DOHH2 (cell line): ENCODE measurements around the gene COTL1.

ENCODE experiments used
- H3F3A ChIP-seq: fragments of 200-600 bp; sonication (generic), shearing (Covaris generic); 2 replicates; pipeline ENCODE4 v1.6.0; 2016; ENCODE audit warnings: antibody characterized with exemption, mild to moderate bottlenecking; ENCODE audit not compliant: control insufficient read depth, insufficient read depth
- H3K27ac ChIP-seq: fragments of 200-600 bp; sonication (generic); 2 replicates; pipeline ENCODE4 v1.5.1; 2014; ENCODE audit warnings: low read depth, mild to moderate bottlenecking, low read length, moderate library complexity
- H3K27me3 ChIP-seq: fragments of 200-600 bp; sonication (generic); 2 replicates; pipeline ENCODE4 v1.6.1; 2014; ENCODE audit warnings: mild to moderate bottlenecking, low read length, mixed read lengths; ENCODE audit not compliant: control insufficient read depth
- H3K36me3 ChIP-seq: fragments of 200-600 bp; sonication (generic); 2 replicates; pipeline ENCODE4 v1.6.1; 2014; ENCODE audit warnings: mild to moderate bottlenecking, low read length, moderate library complexity, mixed read lengths; ENCODE audit not compliant: control insufficient read depth
- H3K4me1 ChIP-seq: fragments of 200-600 bp; sonication (generic); 2 replicates; pipeline ENCODE4 v1.6.1; 2014; ENCODE audit warnings: mild to moderate bottlenecking, low read length, mixed read lengths; ENCODE audit not compliant: control insufficient read depth
- H3K4me2 ChIP-seq: fragments of 200-600 bp; sonication (generic); 2 replicates; pipeline ENCODE4 v1.6.0; 2014; ENCODE audit warnings: mild to moderate bottlenecking, low read length, moderate library complexity
- H3K4me3 ChIP-seq: fragments of 200-600 bp; sonication (generic); 2 replicates; pipeline ENCODE4 v1.5.1; 2014; ENCODE audit warnings: mild to moderate bottlenecking, low read length, mixed read lengths
- H3K79me2 ChIP-seq: fragments of 200-600 bp; sonication (generic); 2 replicates; pipeline ENCODE4 v1.6.1; 2014; ENCODE audit warnings: mild to moderate bottlenecking, low read length, mixed read lengths; ENCODE audit not compliant: control insufficient read depth
- H3K9me2 ChIP-seq: fragments of 200-600 bp; sonication (generic); replicated peaks from 2 replicates; pipeline ENCODE4 v1.6.1; 2014; ENCODE audit warnings: mild to moderate bottlenecking, low read length, mixed read lengths; ENCODE audit not compliant: control insufficient read depth
- H3K9me3 ChIP-seq: fragments of 200-600 bp; sonication (generic); 2 replicates; pipeline ENCODE4 v1.6.1; 2014; ENCODE audit warnings: antibody characterized with exemption, low read length, mixed read lengths; ENCODE audit not compliant: control insufficient read depth, insufficient read depth
- H4K20me1 ChIP-seq: fragments of 200-600 bp; sonication (generic); 2 replicates; pipeline ENCODE4 v1.6.0; 2014; ENCODE audit warnings: low read depth, mild to moderate bottlenecking, antibody characterized with exemption, low read length, moderate library complexity; ENCODE audit not compliant: control insufficient read depth, insufficient read depth
- EZH2phosphoT487 ChIP-seq: fragments of 200-600 bp; sonication (generic); IDR thresholded peaks from 2 replicates; pipeline ENCODE4 v1.6.1; 2017; ENCODE audit warnings: borderline replicate concordance, mild to moderate bottlenecking, antibody characterized with exemption, low read length, moderate library complexity, mixed read lengths
- TF ChIP-seq, protein P1 (sequence below): fragments of 200-600 bp; sonication (generic); IDR thresholded peaks from one replicate; pipeline ENCODE4 v1.5.1; 2014; ENCODE audit warnings: antibody characterized with exemption, mild to moderate bottlenecking, low read depth, low read length; ENCODE audit not compliant: poor library complexity, severe bottlenecking

COTL1 gene

GRCh38 chr16:84605339-84605848 is 12.5 kb downstream of the COTL1 start:
- peaks cover 44% of the 10 kb centered on the region for H3K36me3 ChIP-seq
- H3K4me3 ChIP-seq, result peak overlapping the region; percentile 57
- no peaks in the 10 kb centered on the region for H3K9me2 ChIP-seq
- H3K79me2 ChIP-seq, result peaks cover 94% of the 10 kb centered on the region
- TF ChIP-seq, protein P1, sequence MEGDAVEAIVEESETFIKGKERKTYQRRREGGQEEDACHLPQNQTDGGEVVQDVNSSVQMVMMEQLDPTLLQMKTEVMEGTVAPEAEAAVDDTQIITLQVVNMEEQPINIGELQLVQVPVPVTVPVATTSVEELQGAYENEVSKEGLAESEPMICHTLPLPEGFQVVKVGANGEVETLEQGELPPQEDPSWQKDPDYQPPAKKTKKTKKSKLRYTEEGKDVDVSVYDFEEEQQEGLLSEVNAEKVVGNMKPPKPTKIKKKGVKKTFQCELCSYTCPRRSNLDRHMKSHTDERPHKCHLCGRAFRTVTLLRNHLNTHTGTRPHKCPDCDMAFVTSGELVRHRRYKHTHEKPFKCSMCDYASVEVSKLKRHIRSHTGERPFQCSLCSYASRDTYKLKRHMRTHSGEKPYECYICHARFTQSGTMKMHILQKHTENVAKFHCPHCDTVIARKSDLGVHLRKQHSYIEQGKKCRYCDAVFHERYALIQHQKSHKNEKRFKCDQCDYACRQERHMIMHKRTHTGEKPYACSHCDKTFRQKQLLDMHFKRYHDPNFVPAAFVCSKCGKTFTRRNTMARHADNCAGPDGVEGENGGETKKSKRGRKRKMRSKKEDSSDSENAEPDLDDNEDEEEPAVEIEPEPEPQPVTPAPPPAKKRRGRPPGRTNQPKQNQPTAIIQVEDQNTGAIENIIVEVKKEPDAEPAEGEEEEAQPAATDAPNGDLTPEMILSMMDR, result no peak
- no peak for TF ChIP-seq EZH2phosphoT487
- peaks cover 6% of the 10 kb centered on the region; the same call in 1 of the 2 replicates for H3K9me3 ChIP-seq
- 0 out of 2 replicates have a peak, but pooled peaks cover 2% of the 10 kb centered on the region for H4K20me1 ChIP-seq
- peak overlapping the region; percentile 73 for H3K4me2 ChIP-seq
- no peaks in the 10 kb centered on the region for H3K27me3 ChIP-seq
- peaks cover 100% of the 10 kb centered on the region for H3K4me1 ChIP-seq
- peaks cover 32% of the 10 kb centered on the region for H3F3A ChIP-seq
- peak overlapping the region; percentile 18 for H3K27ac ChIP-seq

GRCh38 chr16:84604477-84605013 is 13.3 kb downstream of the COTL1 start:
- Histone ChIP-seq H3F3A (peaks cover 37% of the 10 kb centered on the region), H3K27me3 (no peaks in the 10 kb centered on the region), H3K4me2 (peak overlapping the region; percentile 73), H3K79me2 (peaks cover 90% of the 10 kb centered on the region), H3K9me3 (no peaks in the 10 kb centered on the region), H4K20me1 (0 out of 2 replicates have a peak, but pooled peaks cover 2% of the 10 kb centered on the region), H3K4me1 (peaks cover 100% of the 10 kb centered on the region), H3K9me2 (no peaks in the 10 kb centered on the region), H3K36me3 (peaks cover 41% of the 10 kb centered on the region), H3K27ac (peak overlapping the region; percentile 18), H3K4me3 (peak overlapping the region; percentile 38)
- TF ChIP-seq EZH2phosphoT487, result no peak
- TF ChIP-seq, protein P1, result no peak

DNA sequence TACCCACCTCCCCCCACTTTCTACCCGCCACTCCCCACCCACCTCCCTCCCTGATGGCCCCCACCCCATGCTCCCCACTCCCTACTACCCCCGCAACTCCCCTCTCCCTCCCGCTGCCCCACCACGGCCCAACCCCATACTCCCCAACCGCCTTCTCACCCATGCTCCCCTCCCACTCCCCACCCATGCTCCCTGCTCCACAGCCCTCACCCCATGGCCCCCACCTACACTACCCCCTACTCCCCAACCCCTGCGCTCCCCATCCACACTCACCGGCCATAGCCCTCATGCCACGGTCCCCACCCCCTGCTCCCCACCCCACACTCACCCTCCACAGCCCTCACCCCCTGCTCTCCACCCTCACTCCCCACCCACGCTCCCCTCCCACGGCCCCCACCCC is 13.9 kb downstream of the COTL1 start:
- no peak overlapping the region for H3K4me3 ChIP-seq
- no peak overlapping the region; the same call in 1 of the 2 replicates for H3K27ac ChIP-seq
- no peaks in the 10 kb centered on the region for H3K27me3 ChIP-seq
- H3K4me1 ChIP-seq, result peaks cover 100% of the 10 kb centered on the region
- H3K4me2 ChIP-seq, result peak overlapping the region; percentile 99; the same call in 1 of the 2 replicates
- H4K20me1 ChIP-seq, result 0 out of 2 replicates have a peak, but pooled peaks cover 2% of the 10 kb centered on the region
- peaks cover 35% of the 10 kb centered on the region for H3K36me3 ChIP-seq
- no peaks in the 10 kb centered on the region for H3K9me3 ChIP-seq
- TF ChIP-seq, protein P1, result no peak
- TF ChIP-seq EZH2phosphoT487, result no peak
- H3F3A ChIP-seq, result peaks cover 38% of the 10 kb centered on the region
- H3K79me2 ChIP-seq, result peaks cover 90% of the 10 kb centered on the region
- H3K9me2 ChIP-seq, result no peaks in the 10 kb centered on the region
